ENCODE data around the gene PPM1L.
A peak's percentile ranks its signal among the peaks of the same experiment; 100 is the strongest.
"Not testable (repeated sequence)": the region's sequence is repeated elsewhere in the genome, so short reads cannot be mapped to it uniquely, and the experiment has no call there.

PPM1L gene

DNA sequence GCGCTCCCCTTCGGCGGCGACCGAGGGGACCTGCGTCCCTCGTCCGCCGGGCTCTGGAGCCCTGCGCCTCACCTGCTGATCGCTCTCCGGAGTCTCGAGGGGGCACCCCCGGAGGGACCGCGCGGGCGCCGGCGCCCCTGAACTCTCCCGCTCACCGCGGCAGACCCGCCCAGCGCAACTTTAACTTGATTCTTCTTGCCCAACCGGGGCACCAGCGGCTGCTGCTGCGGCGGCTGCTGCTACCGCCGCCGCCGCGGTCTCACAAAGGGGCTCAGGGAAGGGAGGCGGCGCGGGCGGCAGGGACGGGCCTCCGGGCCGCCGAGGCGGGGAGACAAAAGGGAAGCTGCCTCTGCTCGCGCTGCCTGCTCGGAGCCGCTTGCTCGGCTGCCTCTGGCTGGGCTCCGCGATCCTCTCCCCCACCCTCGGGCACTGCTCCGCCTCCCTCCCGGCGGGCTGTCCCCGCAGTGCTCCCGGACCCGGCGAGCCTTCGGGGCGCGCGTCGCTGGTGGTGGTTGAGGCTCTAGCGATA lies at the start of gene PPM1L:
Gene PPM1L (plus strand): TSS at position 456 of the 529 bp plus-strand sequence.
- peak; percentile 22 for DNase-seq
- in situ Hi-C loops (cut with HindIII; ENCODE audit: low pct_ligation_motif_present, low pct_unique_long_range_greater_than_20kb, low sequenced_read_pairs): no loop called here

DNA sequence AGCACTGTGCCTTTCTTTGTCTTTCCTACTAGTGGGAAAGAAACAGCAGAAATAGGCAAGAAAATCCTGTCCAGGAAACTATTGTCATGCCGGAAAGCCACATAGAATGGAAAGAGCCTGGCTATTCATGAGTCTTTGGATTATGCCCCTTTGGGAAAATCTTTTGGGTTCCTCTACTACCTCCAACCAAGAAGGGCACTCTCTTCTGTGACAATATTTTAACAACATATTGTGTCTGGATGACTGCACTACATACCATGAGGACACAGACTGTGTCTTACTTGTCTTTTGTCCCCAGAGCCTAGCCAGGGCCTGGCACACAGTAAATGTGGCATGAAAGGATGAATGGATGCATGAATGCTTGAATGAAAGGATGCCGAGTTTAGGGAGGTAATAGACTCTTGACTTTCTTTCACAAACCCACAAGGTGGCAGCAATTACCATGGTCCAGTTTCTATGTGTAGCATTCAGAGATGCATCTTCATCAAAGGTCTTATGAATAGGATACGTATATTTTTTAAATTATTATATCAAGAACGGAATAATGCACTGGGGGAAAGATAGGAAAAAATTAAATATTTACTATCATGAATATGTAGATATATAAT lies 48.7 kb upstream of the PPM1L start:
- DNase-seq: peak; percentile 45
- in situ Hi-C loops (cut with HindIII; ENCODE audit: low pct_ligation_motif_present, low pct_unique_long_range_greater_than_20kb, low sequenced_read_pairs): no loop called here

DNA sequence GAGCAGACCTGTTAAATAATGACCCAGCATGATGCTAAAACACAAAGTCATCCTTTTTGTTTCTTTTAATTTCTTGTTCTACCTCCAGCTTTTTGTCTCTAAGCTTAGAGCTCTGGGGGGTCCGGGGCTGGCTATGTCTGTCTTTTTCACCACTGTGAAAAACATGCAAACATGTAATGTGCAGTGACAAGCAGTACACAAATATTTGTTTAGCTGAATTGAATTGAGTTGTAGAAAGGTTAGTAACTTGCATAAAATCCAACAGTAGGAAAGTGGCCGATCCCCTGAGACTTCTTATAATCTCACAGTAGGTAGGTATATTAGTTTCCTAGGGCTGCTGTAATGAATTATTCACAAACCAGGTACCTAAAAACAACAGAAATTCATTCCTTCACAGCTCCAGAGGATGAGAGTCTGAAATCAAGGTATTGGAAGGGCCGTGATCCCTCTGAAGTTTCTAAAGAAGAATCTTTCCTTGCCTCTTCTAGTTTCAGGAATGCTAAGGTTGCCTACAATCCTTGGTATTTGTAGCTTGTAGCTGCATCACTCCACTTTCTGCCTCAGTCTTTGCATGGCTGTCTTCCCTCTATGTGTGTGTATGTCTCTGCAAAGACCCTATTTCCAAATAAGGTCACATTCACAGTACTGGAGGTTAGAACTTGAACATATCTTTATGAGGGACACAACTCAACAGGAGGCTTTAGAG lies 46.4 kb upstream of the PPM1L start:
- no peak for DNase-seq
- in situ Hi-C loops (cut with HindIII; ENCODE audit: low pct_ligation_motif_present, low pct_unique_long_range_greater_than_20kb, low sequenced_read_pairs): no loop called here

DNA sequence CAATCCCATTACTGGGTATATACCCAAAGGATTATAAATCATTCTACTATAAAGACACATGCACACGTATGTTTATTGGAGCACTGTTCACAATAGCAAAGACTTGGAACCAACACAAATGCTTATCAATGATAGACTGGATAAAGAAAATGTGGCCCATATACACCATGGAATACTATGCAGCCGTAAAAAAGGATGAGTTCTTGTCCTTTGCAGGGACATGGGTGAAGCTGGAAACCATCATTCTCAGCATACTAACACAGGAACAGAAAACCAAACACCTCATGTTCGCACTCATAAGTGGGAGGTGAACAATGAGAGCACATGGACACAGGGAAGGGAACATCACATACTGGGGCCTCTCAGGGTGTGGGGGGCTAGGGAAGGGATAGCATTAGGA lies 42.9 kb upstream of the PPM1L start:
- in situ Hi-C loops (cut with HindIII; ENCODE audit: low pct_ligation_motif_present, low pct_unique_long_range_greater_than_20kb, low sequenced_read_pairs); DNase-seq: not testable (repeated sequence)

DNA sequence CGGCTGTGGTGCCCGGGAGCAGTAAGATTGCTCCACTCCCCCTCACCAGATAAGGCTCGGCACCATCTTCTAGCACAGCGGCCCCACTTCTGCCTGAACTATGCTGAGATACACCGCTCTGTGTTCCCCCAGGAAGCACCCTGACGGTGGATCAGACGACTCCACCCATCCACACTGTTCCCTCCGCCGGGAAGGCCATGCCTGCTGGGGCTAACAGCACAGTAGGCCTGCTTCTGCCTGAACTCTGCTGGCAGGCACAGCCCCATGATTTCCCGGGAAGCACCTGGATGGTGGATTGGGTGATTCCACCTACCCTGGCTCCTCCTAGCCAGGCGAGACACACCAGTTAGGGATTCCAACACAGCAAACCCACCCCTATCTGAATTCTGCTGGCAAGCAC lies 36.3 kb upstream of the PPM1L start:
- DNase-seq: no peak
- in situ Hi-C loops (cut with HindIII; ENCODE audit: low pct_ligation_motif_present, low pct_unique_long_range_greater_than_20kb, low sequenced_read_pairs): no loop called here

- peak; percentile 2 for DNase-seq
- in situ Hi-C loops (cut with HindIII; ENCODE audit: low pct_ligation_motif_present, low pct_unique_long_range_greater_than_20kb, low sequenced_read_pairs): no loop called here
These were observed 35.8 kb upstream of the PPM1L start for GRCh38 chr3:160720123-160720746.

DNA sequence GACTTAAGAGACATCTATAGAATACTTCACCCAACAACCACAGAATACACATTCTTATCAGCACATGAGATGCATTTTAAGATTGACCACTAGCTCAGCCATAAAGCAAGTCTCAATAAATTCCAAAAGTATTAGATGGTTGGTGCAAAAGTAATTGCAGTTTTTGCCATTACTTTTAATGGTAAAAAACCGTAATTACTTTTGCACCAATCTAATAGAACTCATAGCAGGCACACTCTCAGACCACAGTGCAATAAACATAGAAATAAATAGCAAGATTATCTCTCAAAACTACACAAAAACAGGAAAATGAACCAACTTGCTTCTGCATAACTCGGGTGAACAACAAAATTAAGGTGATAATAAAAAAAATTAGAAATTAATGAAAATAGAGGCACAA lies 33.7 kb upstream of the PPM1L start:
- in situ Hi-C loops (cut with HindIII; ENCODE audit: low pct_ligation_motif_present, low pct_unique_long_range_greater_than_20kb, low sequenced_read_pairs): no loop called here
- no peak for DNase-seq

- DNase-seq: no peak
- in situ Hi-C loops (cut with HindIII; ENCODE audit: low pct_ligation_motif_present, low pct_unique_long_range_greater_than_20kb, low sequenced_read_pairs): no loop called here
These were observed 30.7 kb upstream of the PPM1L start for GRCh38 chr3:160725338-160725737.

DNA sequence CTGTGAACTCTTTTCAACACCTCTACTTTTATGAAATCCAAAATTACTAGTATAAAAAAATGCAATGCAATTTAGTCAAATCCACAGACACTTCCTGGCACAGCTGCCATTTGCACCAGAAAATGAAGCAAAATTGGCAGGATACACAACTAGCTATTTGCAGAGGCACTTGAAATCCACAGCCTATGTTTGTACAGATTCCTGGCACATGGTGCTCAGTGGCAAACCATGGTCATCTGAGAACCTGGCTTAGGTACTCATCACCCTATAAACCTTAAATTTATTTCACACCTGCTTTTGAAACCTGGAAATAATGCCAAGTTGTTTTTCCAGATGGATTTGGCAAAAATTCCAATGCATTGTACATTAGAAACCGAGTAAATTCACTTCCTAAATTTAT lies 20.2 kb upstream of the PPM1L start:
- DNase-seq: no peak
- in situ Hi-C loops (cut with HindIII; ENCODE audit: low pct_ligation_motif_present, low pct_unique_long_range_greater_than_20kb, low sequenced_read_pairs): no loop called here

GRCh38 chr3:160738048-160738447 lies 18.0 kb upstream of the PPM1L start:
- in situ Hi-C loops (cut with HindIII; ENCODE audit: low pct_ligation_motif_present, low pct_unique_long_range_greater_than_20kb, low sequenced_read_pairs): no loop called here
- DNase-seq: no peak

- in situ Hi-C loops (cut with HindIII; ENCODE audit: low pct_ligation_motif_present, low pct_unique_long_range_greater_than_20kb, low sequenced_read_pairs): no loop called here
- no peak for DNase-seq
These were observed 17.0 kb upstream of the PPM1L start for GRCh38 chr3:160739079-160739478.

GRCh38 chr3:160746976-160747375 lies 9.1 kb upstream of the PPM1L start:
- DNase-seq: no peak
- in situ Hi-C loops (cut with HindIII; ENCODE audit: low pct_ligation_motif_present, low pct_unique_long_range_greater_than_20kb, low sequenced_read_pairs): no loop called here

DNA sequence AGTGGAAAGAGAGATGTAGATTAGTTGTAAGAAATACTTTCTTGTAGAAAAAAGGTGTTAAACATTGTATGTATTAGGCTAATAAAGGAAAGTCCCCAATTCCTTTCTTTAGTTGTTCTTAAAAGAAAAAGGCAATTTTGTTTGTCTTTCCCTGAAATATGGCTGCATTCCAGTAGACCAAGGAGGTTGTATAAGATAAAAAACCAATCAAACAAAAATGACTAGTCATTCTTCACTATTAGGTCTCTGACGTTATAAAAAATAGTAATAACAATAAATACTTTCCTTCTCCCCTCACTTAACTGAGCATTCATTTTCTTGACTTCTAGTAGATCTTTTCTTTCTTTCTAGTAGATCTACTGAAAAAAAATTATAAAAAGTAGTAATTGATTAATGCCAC lies 8.6 kb upstream of the PPM1L start:
- DNase-seq: no peak
- in situ Hi-C loops (cut with HindIII; ENCODE audit: low pct_ligation_motif_present, low pct_unique_long_range_greater_than_20kb, low sequenced_read_pairs): no loop called here

DNA sequence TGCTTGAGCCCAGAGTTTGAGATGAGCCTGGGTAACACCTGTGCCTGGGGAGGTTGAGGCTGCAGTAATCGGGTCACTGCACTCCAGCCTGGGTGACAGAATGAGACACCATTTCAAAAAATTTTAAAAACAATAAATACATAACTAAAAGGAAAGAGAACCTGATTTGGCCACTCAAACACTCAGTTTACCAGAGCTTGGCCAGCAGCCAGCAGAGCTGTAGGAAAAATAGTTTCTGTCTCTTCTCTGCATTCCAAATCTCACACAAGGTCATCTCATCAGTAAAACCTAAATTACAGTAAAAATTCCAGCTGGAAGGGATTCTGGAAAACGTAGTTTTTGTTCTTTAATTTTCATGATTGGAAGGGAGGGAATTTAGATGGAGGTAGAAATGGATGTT lies 7.8 kb upstream of the PPM1L start:
- no peak for DNase-seq
- in situ Hi-C loops (cut with HindIII; ENCODE audit: low pct_ligation_motif_present, low pct_unique_long_range_greater_than_20kb, low sequenced_read_pairs): no loop called here

DNA sequence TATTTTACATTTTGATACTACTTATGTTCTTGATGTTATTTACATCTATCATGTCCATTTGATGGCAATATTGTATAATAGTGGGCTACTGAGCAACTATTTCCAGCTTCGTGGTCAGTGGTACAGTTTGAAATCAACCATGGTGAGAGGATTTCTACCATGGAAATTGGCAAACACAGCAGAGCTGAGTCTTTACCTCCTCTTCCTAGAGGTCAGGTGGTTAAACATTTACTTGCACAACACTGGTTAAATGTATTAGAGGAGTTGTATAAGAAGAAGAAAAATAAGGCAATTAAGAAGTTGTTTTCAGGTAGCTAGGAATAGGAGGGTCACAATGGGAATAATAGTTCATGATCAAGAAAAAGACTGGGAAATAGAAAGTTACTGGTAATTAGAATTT lies 7.2 kb upstream of the PPM1L start:
- in situ Hi-C loops (cut with HindIII; ENCODE audit: low pct_ligation_motif_present, low pct_unique_long_range_greater_than_20kb, low sequenced_read_pairs): no loop called here
- DNase-seq: no peak

DNA sequence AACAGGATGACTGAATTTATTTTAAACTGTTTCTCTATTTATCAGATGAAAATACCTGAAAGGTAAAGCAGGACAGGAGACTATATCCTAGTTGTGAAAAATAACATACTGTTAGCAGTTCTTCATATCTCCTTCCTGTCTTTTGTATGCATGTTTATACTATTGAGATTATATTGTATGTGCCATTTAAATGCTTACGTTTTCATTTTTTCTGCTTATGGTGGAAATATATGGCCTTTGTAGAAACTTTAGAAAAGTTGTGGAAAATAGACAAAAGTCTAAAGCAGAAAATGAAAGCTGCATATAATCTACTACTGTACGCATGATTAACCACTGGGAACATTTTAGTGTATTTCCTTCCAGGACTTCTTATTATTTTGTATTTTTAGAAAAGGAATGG lies 2.1 kb upstream of the PPM1L start:
- in situ Hi-C loops (cut with HindIII; ENCODE audit: low pct_ligation_motif_present, low pct_unique_long_range_greater_than_20kb, low sequenced_read_pairs): no loop called here
- DNase-seq: no peak

DNA sequence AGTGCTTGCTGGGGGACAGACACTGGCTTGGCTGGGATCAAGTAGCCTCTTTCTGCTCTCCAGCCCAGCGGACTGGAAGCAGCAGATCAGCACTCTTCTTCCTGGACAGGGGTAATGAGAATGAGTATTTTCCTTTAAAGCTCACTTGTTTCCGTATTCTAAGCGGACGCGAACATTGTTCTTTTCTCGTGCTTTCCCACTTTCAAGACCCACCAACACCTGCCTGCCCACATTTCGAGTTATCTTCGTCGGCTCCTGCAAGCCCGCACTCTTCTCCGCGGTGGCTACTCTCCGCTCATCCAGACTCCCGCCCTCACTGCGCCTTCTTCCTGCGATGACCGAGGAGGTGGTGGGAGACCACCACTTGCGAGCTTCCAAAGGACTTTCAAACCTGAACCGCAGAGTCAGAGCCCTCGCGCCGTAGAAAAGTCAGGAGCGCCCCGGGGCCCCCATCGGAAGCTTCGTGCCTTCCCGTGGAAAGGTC lies 1.6 kb upstream of the PPM1L start:
- peak; percentile 61 for DNase-seq
- in situ Hi-C loops (cut with HindIII; ENCODE audit: low pct_ligation_motif_present, low pct_unique_long_range_greater_than_20kb, low sequenced_read_pairs): no loop called here

GRCh38 chr3:160754855-160755747 lies 930 bp upstream of the PPM1L start:
- DNase-seq: peak; percentile 87
- in situ Hi-C loops (cut with HindIII; ENCODE audit: low pct_ligation_motif_present, low pct_unique_long_range_greater_than_20kb, low sequenced_read_pairs): no loop called here
